Loucy (cell line): ENCODE data around the gene ARHGDIB.

ENCODE experiments used
- CTCF ChIP-seq: fragments of 200-600 bp; sonication (generic); conservative IDR thresholded peaks from 2 replicates; pipeline ENCODE4 v1.5.1; 2014; ENCODE audit warnings: mild to moderate bottlenecking, antibody characterized with exemption, low read length
- EZH2phosphoT487 ChIP-seq: fragments of 200-600 bp; IDR thresholded peaks from 2 replicates; pipeline ENCODE4 v1.6.1; 2018; ENCODE audit warnings: antibody characterized with exemption, mild to moderate bottlenecking, moderate library complexity, borderline replicate concordance

- TF ChIP-seq EZH2phosphoT487 (no peak), CTCF (no peak)
Observed at GRCh38 chr12:14905269-14906004, 56.0 kb downstream of the ARHGDIB start.
